OCI-LY3 (cell line): ENCODE data around the gene FAM234A.

Experiments
- EZH2phosphoT487 ChIP-seq: fragments of 200-600 bp; shearing (Covaris generic); IDR thresholded peaks from 2 replicates; pipeline ENCODE4 v1.6.1; 2018; ENCODE audit warnings: antibody characterized with exemption, mixed run types, low read depth
- TF ChIP-seq, protein P1 (sequence below): fragments of 200-600, 300-600 bp; sonication (generic); IDR thresholded peaks from 2 replicates; pipeline ENCODE4 v1.5.1; 2014; ENCODE audit warnings: antibody characterized with exemption, low read length, low read depth

DNA sequence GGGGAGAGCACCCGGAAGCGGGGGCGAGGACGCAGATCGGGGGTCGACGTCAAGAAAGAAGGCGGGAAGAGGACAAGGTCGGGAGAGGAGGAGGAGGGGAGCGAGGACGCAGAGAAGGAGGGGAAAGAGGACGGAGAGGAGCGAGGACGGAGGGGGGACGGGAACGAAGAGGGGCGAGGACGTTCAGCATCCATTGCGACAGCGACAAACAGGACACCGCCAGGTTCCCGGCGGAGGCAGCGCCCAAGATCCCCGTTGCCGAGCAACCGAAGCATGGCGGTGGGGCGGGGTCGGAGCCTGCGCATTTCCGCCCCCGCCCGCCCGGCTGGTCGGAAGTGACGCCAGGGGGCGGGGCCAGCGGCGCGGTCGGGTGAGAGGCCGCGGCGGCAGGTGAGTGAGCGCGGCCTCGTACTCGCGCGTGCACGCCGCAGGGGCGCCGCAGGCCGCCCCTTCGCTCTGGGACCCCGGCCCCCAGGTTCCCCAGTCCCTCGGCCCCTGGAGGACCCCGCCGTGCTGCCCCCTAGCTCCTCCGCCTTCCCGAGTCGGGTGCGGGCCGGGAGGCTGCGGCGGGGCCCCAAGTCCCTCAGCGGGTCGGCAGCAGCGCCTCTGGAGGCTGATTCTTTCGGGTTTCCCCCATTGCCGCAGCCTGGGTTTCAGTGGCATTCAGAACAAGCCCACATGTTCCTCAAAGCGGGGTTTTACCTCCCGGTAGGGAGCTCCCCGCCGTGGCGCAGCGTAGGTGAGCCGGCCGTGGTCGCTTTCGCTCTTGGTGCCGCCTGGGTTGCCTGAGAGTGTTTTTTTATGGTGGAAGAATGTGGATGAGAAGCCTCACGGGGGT lies at the start of gene FAM234A:
- TF ChIP-seq, protein P1, sequence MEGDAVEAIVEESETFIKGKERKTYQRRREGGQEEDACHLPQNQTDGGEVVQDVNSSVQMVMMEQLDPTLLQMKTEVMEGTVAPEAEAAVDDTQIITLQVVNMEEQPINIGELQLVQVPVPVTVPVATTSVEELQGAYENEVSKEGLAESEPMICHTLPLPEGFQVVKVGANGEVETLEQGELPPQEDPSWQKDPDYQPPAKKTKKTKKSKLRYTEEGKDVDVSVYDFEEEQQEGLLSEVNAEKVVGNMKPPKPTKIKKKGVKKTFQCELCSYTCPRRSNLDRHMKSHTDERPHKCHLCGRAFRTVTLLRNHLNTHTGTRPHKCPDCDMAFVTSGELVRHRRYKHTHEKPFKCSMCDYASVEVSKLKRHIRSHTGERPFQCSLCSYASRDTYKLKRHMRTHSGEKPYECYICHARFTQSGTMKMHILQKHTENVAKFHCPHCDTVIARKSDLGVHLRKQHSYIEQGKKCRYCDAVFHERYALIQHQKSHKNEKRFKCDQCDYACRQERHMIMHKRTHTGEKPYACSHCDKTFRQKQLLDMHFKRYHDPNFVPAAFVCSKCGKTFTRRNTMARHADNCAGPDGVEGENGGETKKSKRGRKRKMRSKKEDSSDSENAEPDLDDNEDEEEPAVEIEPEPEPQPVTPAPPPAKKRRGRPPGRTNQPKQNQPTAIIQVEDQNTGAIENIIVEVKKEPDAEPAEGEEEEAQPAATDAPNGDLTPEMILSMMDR = peak; percentile 45
- no peak for TF ChIP-seq EZH2phosphoT487
